DOHH2 (cell line): ENCODE data around the gene AKAP14.
"Not testable (repeated sequence)": the region's sequence is repeated elsewhere in the genome, so short reads cannot be mapped to it uniquely, and the experiment has no call there.

Source experiments
- CTCF ChIP-seq: fragments of 200-600 bp; sonication (generic); IDR thresholded peaks from one replicate; pipeline ENCODE4 v1.5.1; 2014; ENCODE audit warnings: antibody characterized with exemption, mild to moderate bottlenecking, low read depth, low read length; ENCODE audit not compliant: poor library complexity, severe bottlenecking
- EZH2phosphoT487 ChIP-seq: fragments of 200-600 bp; sonication (generic); IDR thresholded peaks from 2 replicates; pipeline ENCODE4 v1.6.1; 2017; ENCODE audit warnings: borderline replicate concordance, mild to moderate bottlenecking, antibody characterized with exemption, low read length, moderate library complexity, mixed read lengths

GRCh38 chrX:119966837-119967236, 71.1 kb downstream of the AKAP14 start:
- TF ChIP-seq EZH2phosphoT487, CTCF: not testable (repeated sequence)
